SIG-M5 treated with dmso at 0.1 percent for 504 hours (cell line): ENCODE measurements around the gene HOXA5.
A peak's percentile ranks its signal among the peaks of the same experiment; 100 is the strongest.

ENCODE experiments used
- DNase-seq: peaks from one replicate; lab custom pipeline; 2025; ENCODE audit not compliant: unreplicated experiment; lab: John Stamatoyannopoulos, UW

The HOXA5 gene

GRCh38 chr7:27143023-27143949 lies at the start of gene HOXA5:
Gene HOXA5 (minus strand): TSS chr7:27143681. CDS start chr7:27143607, 74 bp downstream.
- peak; percentile 84 for DNase-seq

GRCh38 chr7:27192546-27193334 lies 49.3 kb upstream of the HOXA5 start:
- DNase-seq: peak; percentile 47

- no peak for DNase-seq
Measured at GRCh38 chr7:27191833-27192545, 48.5 kb upstream of the HOXA5 start.

- DNase-seq: no peak
Measured at GRCh38 chr7:27191161-27191731, 47.8 kb upstream of the HOXA5 start.

- DNase-seq: no peak
Measured at GRCh38 chr7:27189997-27190748, 46.7 kb upstream of the HOXA5 start.

GRCh38 chr7:27189295-27189996 lies 46.0 kb upstream of the HOXA5 start:
- DNase-seq: no peak

GRCh38 chr7:27188386-27189294 lies 45.2 kb upstream of the HOXA5 start:
- peak; percentile 47 for DNase-seq

- DNase-seq: no peak
Measured at GRCh38 chr7:27187475-27188385, 44.2 kb upstream of the HOXA5 start.

GRCh38 chr7:27186668-27187474 lies 43.4 kb upstream of the HOXA5 start:
- no peak for DNase-seq

- DNase-seq: no peak
Measured at GRCh38 chr7:27185854-27186667, 42.6 kb upstream of the HOXA5 start.

- peak; percentile 57 for DNase-seq
Measured at GRCh38 chr7:27185013-27185853, 41.8 kb upstream of the HOXA5 start, which contains the start of gene HOXA11. Gene HOXA11 (minus strand): TSS chr7:27185232. CDS start chr7:27185144, 88 bp downstream.

GRCh38 chr7:27184337-27185012 lies 41.0 kb upstream of the HOXA5 start:
- DNase-seq: peak; percentile 35

GRCh38 chr7:27183682-27184336 lies 40.3 kb upstream of the HOXA5 start:
- DNase-seq: no peak
